ENCODE measurements around the gene MTARC1.

Gene MTARC1

GRCh38 chr1:220786337-220787068 lies at the start of gene MTARC1:
Gene MTARC1, plus strand, starts transcription at chr1:220786913. Its CDS starts 32 bp downstream, at chr1:220786945.
- TF ChIP-seq POLR2AphosphoS5 (IDR thresholded peaks at IDR 0.05; ENCODE audit: borderline replicate concordance, low read depth, low read length) (no peak), FOXP2 (optimal IDR thresholded peaks at IDR 0.05; ENCODE audit: control extremely low read depth, extremely low read length, insufficient read depth) (no peak), EZH2 (IDR thresholded peaks at IDR 0.05) (no peak)
- no peak within 1 kb of the TSS for H3K9ac ChIP-seq (ENCODE audit: insufficient read length)
- H3K9me3 ChIP-seq (ENCODE audit: low read depth, low read length), result no peaks in the 10 kb centered on the region
- DNase-seq (ENCODE audit: low read depth, low spot score), result no peak
- no peak within 1 kb of the TSS for H3K4me3 ChIP-seq
- H3K36me3 ChIP-seq (ENCODE audit: insufficient read depth, low read length), result no peaks in the 10 kb centered on the region
- no peak within 1 kb of the TSS for H3K27ac ChIP-seq

- no peak overlapping the region for H3K4me3 ChIP-seq
- no peak overlapping the region for H3K27ac ChIP-seq
- TF ChIP-seq EZH2 (IDR thresholded peaks at IDR 0.05) (no peak), POLR2AphosphoS5 (IDR thresholded peaks at IDR 0.05; ENCODE audit: borderline replicate concordance, low read depth, low read length) (no peak), FOXP2 (optimal IDR thresholded peaks at IDR 0.05; ENCODE audit: control extremely low read depth, extremely low read length, insufficient read depth) (no peak)
- DNase-seq (ENCODE audit: low read depth, low spot score), result no peak
- H3K9me3 ChIP-seq (ENCODE audit: low read depth, low read length), result no peaks in the 10 kb centered on the region
- H3K36me3 ChIP-seq (ENCODE audit: insufficient read depth, low read length), result no peaks in the 10 kb centered on the region
- H3K9ac ChIP-seq (ENCODE audit: insufficient read length), result no peak overlapping the region
Measured at GRCh38 chr1:220741349-220741748, 45.4 kb upstream of the MTARC1 start.

GRCh38 chr1:220741825-220742224 lies 44.9 kb upstream of the MTARC1 start:
- DNase-seq (ENCODE audit: low read depth, low spot score), result no peak
- Histone ChIP-seq H3K9me3 (ENCODE audit: low read depth, low read length) (no peaks in the 10 kb centered on the region), H3K9ac (ENCODE audit: insufficient read length) (no peak overlapping the region), H3K36me3 (ENCODE audit: insufficient read depth, low read length) (no peaks in the 10 kb centered on the region), H3K4me3 (no peak overlapping the region), H3K27ac (no peak overlapping the region)
- no peak for TF ChIP-seq EZH2 (IDR thresholded peaks at IDR 0.05)
- no peak for TF ChIP-seq FOXP2 (optimal IDR thresholded peaks at IDR 0.05; ENCODE audit: control extremely low read depth, extremely low read length, insufficient read depth)
- TF ChIP-seq POLR2AphosphoS5 (IDR thresholded peaks at IDR 0.05; ENCODE audit: borderline replicate concordance, low read depth, low read length), result no peak

DNA sequence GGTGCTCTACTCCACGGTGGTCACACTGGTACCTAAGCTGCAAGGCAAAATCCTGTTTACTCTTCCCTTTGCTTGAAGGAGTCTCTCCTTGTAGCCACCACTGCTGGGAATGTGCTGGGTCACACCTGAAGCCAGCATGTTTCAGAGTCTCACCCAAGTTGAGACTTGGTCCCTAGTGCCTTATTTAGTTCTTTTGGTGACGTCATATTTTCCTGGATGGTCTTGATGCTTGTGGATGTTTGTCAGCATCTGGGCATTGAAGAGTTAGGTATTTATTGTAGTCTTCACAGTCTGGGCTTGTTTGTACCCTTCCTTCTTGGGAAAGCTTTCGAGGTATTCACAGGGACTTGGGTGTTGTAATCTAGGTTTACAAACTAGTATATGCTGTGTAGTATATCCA lies 44.2 kb upstream of the MTARC1 start:
- TF ChIP-seq POLR2AphosphoS5 (IDR thresholded peaks at IDR 0.05; ENCODE audit: borderline replicate concordance, low read depth, low read length) (no peak), FOXP2 (optimal IDR thresholded peaks at IDR 0.05; ENCODE audit: control extremely low read depth, extremely low read length, insufficient read depth) (no peak), EZH2 (IDR thresholded peaks at IDR 0.05) (no peak)
- Histone ChIP-seq H3K4me3 (no peak overlapping the region), H3K36me3 (ENCODE audit: insufficient read depth, low read length) (no peaks in the 10 kb centered on the region), H3K9ac (ENCODE audit: insufficient read length) (no peak overlapping the region), H3K27ac (no peak overlapping the region), H3K9me3 (ENCODE audit: low read depth, low read length) (no peaks in the 10 kb centered on the region)
- no peak for DNase-seq (ENCODE audit: low read depth, low spot score)

GRCh38 chr1:220746851-220747250 lies 39.9 kb upstream of the MTARC1 start:
- Histone ChIP-seq H3K4me3 (no peak overlapping the region), H3K36me3 (ENCODE audit: insufficient read depth, low read length) (no peaks in the 10 kb centered on the region), H3K9me3 (ENCODE audit: low read depth, low read length) (no peaks in the 10 kb centered on the region), H3K9ac (ENCODE audit: insufficient read length) (no peak overlapping the region), H3K27ac (no peak overlapping the region)
- DNase-seq (ENCODE audit: low read depth, low spot score), result no peak
- TF ChIP-seq POLR2AphosphoS5 (IDR thresholded peaks at IDR 0.05; ENCODE audit: borderline replicate concordance, low read depth, low read length), result no peak
- TF ChIP-seq FOXP2 (optimal IDR thresholded peaks at IDR 0.05; ENCODE audit: control extremely low read depth, extremely low read length, insufficient read depth), result no peak
- no peak for TF ChIP-seq EZH2 (IDR thresholded peaks at IDR 0.05)

DNA sequence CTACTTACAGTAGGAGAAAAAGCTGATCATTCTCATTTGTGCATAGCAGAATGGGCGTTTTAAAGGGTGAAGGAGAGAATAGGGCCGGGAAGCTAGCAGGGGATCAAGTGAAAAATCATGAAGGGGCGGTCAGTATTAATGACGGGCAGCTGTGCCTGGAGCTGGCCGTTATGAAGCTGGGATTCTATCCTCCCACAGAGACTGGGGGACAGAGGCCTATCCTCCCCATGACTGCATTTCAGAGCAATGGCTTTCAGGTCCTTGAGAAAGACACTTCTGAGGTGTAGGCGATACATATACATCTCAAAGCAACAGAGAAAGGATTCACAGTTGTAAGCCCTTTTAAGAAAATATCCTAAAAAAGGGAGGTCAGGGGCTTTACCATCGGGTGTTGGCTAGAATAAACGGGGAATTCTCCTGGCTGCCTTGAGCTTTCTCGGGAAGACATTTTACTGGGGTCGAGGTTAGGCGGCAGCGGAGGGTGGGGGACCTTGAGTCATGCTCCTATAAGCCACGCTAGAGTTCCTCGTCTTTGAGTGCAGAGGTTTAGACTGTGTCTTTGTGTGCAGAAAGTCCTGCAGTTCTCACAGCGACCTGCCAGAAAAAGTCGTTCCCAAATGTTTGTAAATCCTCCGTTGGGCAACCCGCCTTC lies 39.1 kb upstream of the MTARC1 start:
- Histone ChIP-seq H3K9ac (ENCODE audit: insufficient read length) (no peak overlapping the region), H3K27ac (no peak overlapping the region), H3K36me3 (ENCODE audit: insufficient read depth, low read length) (no peaks in the 10 kb centered on the region), H3K9me3 (ENCODE audit: low read depth, low read length) (no peaks in the 10 kb centered on the region), H3K4me3 (no peak overlapping the region)
- TF ChIP-seq EZH2 (IDR thresholded peaks at IDR 0.05) (no peak), POLR2AphosphoS5 (IDR thresholded peaks at IDR 0.05; ENCODE audit: borderline replicate concordance, low read depth, low read length) (no peak), FOXP2 (optimal IDR thresholded peaks at IDR 0.05; ENCODE audit: control extremely low read depth, extremely low read length, insufficient read depth) (no peak)
- no peak for DNase-seq (ENCODE audit: low read depth, low spot score)

DNA sequence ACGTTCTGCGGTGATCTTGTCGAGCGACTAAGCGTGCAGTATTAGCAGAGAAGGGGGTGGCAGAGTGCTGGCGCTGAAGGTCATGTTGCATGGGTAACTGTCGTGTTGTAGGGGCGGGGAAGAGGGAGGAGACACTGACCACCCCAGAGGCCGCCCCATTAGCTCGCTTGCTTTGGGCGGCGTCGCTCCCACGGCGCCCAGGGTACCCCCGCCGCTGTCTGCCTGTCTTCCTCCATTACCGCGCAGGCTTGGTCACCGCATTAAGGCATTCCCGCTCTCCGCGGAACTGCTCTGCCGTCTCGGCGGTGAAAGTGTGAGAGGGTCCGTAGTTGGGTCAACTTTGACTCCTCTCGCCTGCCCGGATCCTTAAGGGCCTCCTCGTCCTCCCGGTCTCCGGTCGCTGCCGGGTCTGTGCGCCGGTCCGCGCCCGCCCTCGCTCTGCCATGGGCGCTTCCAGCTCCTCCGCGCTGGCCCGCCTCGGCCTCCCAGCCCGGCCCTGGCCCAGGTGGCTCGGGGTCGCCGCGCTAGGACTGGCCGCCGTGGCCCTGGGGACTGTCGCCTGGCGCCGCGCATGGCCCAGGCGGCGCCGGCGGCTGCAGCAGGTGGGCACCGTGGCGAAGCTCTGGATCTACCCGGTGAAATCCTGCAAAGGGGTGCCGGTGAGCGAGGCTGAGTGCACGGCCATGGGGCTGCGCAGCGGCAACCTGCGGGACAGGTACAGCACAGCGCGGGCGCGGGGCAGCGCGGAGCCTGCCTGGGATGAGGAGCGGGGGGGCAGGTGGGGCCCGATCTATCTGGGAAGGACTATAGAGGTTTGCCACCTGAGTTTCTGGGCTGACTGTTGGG lies 38.4 kb upstream of the MTARC1 start, which contains the start of gene MTARC2:
TSS of gene MTARC2 (plus strand) at position 234 of the 846 bp plus-strand sequence. CDS start at position 444, 210 bp downstream.
- no peaks in the 10 kb centered on the region for H3K9me3 ChIP-seq (ENCODE audit: low read depth, low read length)
- DNase-seq (ENCODE audit: low read depth, low spot score), result no peak
- H3K4me3 ChIP-seq, result no peak within 1 kb of the TSS
- H3K36me3 ChIP-seq (ENCODE audit: insufficient read depth, low read length), result no peaks in the 10 kb centered on the region
- no peak for TF ChIP-seq FOXP2 (optimal IDR thresholded peaks at IDR 0.05; ENCODE audit: control extremely low read depth, extremely low read length, insufficient read depth)
- TF ChIP-seq EZH2 (IDR thresholded peaks at IDR 0.05), result no peak
- no peak for TF ChIP-seq POLR2AphosphoS5 (IDR thresholded peaks at IDR 0.05; ENCODE audit: borderline replicate concordance, low read depth, low read length)
- H3K27ac ChIP-seq, result no peak within 1 kb of the TSS
- no peak within 1 kb of the TSS for H3K9ac ChIP-seq (ENCODE audit: insufficient read length)

GRCh38 chr1:220748936-220749335 lies 37.8 kb upstream of the MTARC1 start:
- no peak overlapping the region for H3K27ac ChIP-seq
- H3K4me3 ChIP-seq, result no peak overlapping the region
- H3K36me3 ChIP-seq (ENCODE audit: insufficient read depth, low read length), result no peaks in the 10 kb centered on the region
- no peak for DNase-seq (ENCODE audit: low read depth, low spot score)
- H3K9ac ChIP-seq (ENCODE audit: insufficient read length), result no peak overlapping the region
- H3K9me3 ChIP-seq (ENCODE audit: low read depth, low read length), result no peaks in the 10 kb centered on the region
- TF ChIP-seq EZH2 (IDR thresholded peaks at IDR 0.05) (no peak), POLR2AphosphoS5 (IDR thresholded peaks at IDR 0.05; ENCODE audit: borderline replicate concordance, low read depth, low read length) (no peak), FOXP2 (optimal IDR thresholded peaks at IDR 0.05; ENCODE audit: control extremely low read depth, extremely low read length, insufficient read depth) (no peak)

Measured in SK-N-MC (cell line).